KMS-11 (cell line): ENCODE results near the gene PATJ.

ENCODE experiments used
- H2AFZ ChIP-seq: fragments of 200-600 bp; sonication (generic); 2 replicates; pipeline ENCODE4 v1.6.1; 2016; ENCODE audit warnings: antibody characterized with exemption, mixed run types, low read depth
- H3K27ac ChIP-seq: fragments of 200-600 bp; sonication (generic); 2 replicates; pipeline ENCODE4 v1.6.1; 2016; ENCODE audit warnings: mild to moderate bottlenecking, mixed run types
- H3K27me3 ChIP-seq: fragments of 200-600 bp; sonication (generic); 2 replicates; pipeline ENCODE4 v1.6.1; 2017; ENCODE audit warnings: mild to moderate bottlenecking, low read depth, mixed run types, moderate library complexity; ENCODE audit not compliant: insufficient read depth
- H3K36me3 ChIP-seq: fragments of 200-600 bp; sonication (generic); 2 replicates; pipeline ENCODE4 v1.6.1; 2017; ENCODE audit warnings: mild to moderate bottlenecking, mixed run types; ENCODE audit not compliant: insufficient read depth
- H3K4me1 ChIP-seq: fragments of 200-600 bp; sonication (generic); 2 replicates; pipeline ENCODE4 v1.6.1; 2016; ENCODE audit warnings: mild to moderate bottlenecking, low read depth, mixed run types; ENCODE audit not compliant: poor library complexity, severe bottlenecking
- H3K4me2 ChIP-seq: fragments of 200-600 bp; sonication (generic); 2 replicates; pipeline ENCODE4 v1.7.0; 2016; ENCODE audit warnings: mild to moderate bottlenecking, mixed run types
- H3K4me3 ChIP-seq: fragments of 200-600 bp; sonication (generic); IDR thresholded peaks from 2 replicates; pipeline ENCODE4 v1.6.1; 2017; ENCODE audit warnings: low read depth, low read length, mixed read lengths; ENCODE audit not compliant: insufficient read depth
- H3K79me2 ChIP-seq: fragments of 200-600 bp; sonication (generic); 2 replicates; pipeline ENCODE4 v1.6.1; 2016; ENCODE audit warnings: low read depth, mixed run types; ENCODE audit not compliant: insufficient read depth
- H3K9ac ChIP-seq: fragments of 200-600 bp; sonication (generic); 2 replicates; pipeline ENCODE4 v1.6.1; 2016; ENCODE audit warnings: mild to moderate bottlenecking, mixed run types
- H4K20me1 ChIP-seq: fragments of 200-600 bp; sonication (generic); 2 replicates; pipeline ENCODE4 v1.6.1; 2016; ENCODE audit warnings: mild to moderate bottlenecking, mixed run types; ENCODE audit not compliant: insufficient read depth
- CTCF ChIP-seq: fragments of 200-600 bp; sonication (generic); conservative IDR thresholded peaks from 2 replicates; pipeline ENCODE4 v1.6.1; 2017; ENCODE audit warnings: low read depth, mild to moderate bottlenecking, antibody characterized with exemption, low read length, moderate library complexity, mixed read lengths

PATJ gene

GRCh38 chr1:61995641-61996040, 253.4 kb downstream of the PATJ start:
- Histone ChIP-seq H3K4me2 (no peak overlapping the region), H3K27me3 (no peaks in the 10 kb centered on the region), H3K4me3 (no peak overlapping the region), H3K4me1 (no peaks in the 10 kb centered on the region), H4K20me1 (no peaks in the 10 kb centered on the region), H3K36me3 (no peaks in the 10 kb centered on the region), H3K9ac (no peak overlapping the region), H3K27ac (no peak overlapping the region), H3K79me2 (no peaks in the 10 kb centered on the region), H2AFZ (no peak overlapping the region)
- TF ChIP-seq CTCF = no peak

DNA sequence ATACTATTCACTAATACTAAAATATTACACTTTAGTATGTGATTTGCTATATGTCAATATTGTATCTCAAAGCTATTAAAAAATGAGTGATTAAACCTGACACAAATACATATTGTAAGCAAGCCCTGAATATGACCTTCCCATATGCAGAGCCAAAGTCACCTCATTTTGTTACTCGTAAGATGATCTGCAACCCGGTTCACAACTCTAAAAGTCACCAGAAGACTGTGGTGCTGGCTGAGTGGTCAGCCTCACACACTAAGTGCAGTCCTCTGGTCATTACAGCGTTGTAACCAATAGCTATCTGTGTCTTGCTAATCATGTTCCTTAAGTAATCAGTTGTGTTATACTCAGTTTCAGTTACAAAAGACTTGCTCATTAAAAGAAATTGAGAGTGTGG, 254.8 kb downstream of the PATJ start:
- Histone ChIP-seq H3K27ac (no peak overlapping the region), H3K9ac (no peak overlapping the region), H3K4me2 (no peak overlapping the region), H3K4me1 (no peaks in the 10 kb centered on the region), H3K36me3 (no peaks in the 10 kb centered on the region), H4K20me1 (no peaks in the 10 kb centered on the region), H3K79me2 (no peaks in the 10 kb centered on the region), H3K27me3 (no peaks in the 10 kb centered on the region), H3K4me3 (no peak overlapping the region), H2AFZ (no peak overlapping the region)
- no peak for TF ChIP-seq CTCF

DNA sequence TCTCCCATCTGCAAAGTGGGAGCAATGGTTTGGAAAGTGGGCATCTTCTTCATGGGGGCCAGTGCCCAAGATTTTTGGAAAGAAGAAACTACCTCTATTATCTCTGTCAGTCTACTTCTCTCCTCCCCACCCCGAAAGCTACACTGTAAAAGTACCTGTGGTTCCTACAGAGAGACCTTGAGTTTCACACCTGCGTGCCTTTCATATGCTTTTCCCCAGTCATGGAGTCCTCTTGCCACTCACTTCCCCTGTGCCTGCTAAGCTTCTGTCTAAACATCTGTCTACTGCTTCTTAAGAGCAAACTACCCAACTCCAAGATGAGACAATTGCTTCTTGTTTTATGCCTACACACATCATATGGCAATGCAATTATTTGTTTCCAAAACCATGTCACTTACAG, 261.5 kb downstream of the PATJ start:
- H3K4me3 ChIP-seq = no peak overlapping the region
- no peaks in the 10 kb centered on the region for H4K20me1 ChIP-seq
- no peak for TF ChIP-seq CTCF
- no peaks in the 10 kb centered on the region for H3K4me1 ChIP-seq
- no peak overlapping the region for H3K9ac ChIP-seq
- no peak overlapping the region for H3K27ac ChIP-seq
- H2AFZ ChIP-seq = no peak overlapping the region
- no peaks in the 10 kb centered on the region for H3K36me3 ChIP-seq
- H3K79me2 ChIP-seq = no peaks in the 10 kb centered on the region
- no peak overlapping the region for H3K4me2 ChIP-seq
- no peaks in the 10 kb centered on the region for H3K27me3 ChIP-seq

GRCh38 chr1:62006690-62007089, 264.4 kb downstream of the PATJ start:
- Histone ChIP-seq H3K4me2 (no peak overlapping the region), H4K20me1 (no peaks in the 10 kb centered on the region), H3K27me3 (no peaks in the 10 kb centered on the region), H3K4me3 (no peak overlapping the region), H3K9ac (no peak overlapping the region), H2AFZ (no peak overlapping the region), H3K4me1 (no peaks in the 10 kb centered on the region), H3K36me3 (no peaks in the 10 kb centered on the region), H3K79me2 (no peaks in the 10 kb centered on the region), H3K27ac (no peak overlapping the region)
- TF ChIP-seq CTCF = no peak

DNA sequence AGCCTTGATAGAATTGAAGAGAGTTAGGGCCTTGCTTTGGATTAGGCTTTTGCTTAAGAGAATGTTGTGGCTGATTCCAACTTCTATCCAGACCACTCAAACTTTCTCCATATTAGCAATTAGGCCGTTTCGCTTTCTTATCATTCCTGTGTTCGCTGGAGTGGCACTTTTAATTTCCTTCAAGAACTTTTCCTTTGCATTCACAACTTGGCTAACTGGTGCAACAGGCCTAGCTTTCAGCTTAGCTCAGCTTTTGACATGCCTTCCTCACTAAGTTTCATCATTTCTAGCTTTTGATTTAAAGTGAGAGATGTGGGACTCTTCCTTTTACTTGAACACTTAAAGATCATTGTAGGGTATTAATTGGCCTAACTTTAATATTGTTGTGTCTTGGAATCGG, 268.7 kb downstream of the PATJ start:
- Histone ChIP-seq H4K20me1 (no peaks in the 10 kb centered on the region), H3K4me2 (no peak overlapping the region), H3K9ac (no peak overlapping the region), H2AFZ (no peak overlapping the region), H3K27me3 (no peaks in the 10 kb centered on the region), H3K27ac (no peak overlapping the region), H3K79me2 (no peaks in the 10 kb centered on the region), H3K4me1 (no peaks in the 10 kb centered on the region), H3K4me3 (no peak overlapping the region), H3K36me3 (no peaks in the 10 kb centered on the region)
- TF ChIP-seq CTCF = no peak
